ENCODE measurements around the gene NTM. TPM values are rescaled to one million over a fixed set of nuclear protein-coding genes. Genes with fewer than 3 reads are reported as not detected.

Gene NTM
- polyA plus RNA-seq, 1 donor (not counting 4 experiments of a cell fraction or from before 2014, with no cell fraction given) = 47.9 TPM

DNA sequence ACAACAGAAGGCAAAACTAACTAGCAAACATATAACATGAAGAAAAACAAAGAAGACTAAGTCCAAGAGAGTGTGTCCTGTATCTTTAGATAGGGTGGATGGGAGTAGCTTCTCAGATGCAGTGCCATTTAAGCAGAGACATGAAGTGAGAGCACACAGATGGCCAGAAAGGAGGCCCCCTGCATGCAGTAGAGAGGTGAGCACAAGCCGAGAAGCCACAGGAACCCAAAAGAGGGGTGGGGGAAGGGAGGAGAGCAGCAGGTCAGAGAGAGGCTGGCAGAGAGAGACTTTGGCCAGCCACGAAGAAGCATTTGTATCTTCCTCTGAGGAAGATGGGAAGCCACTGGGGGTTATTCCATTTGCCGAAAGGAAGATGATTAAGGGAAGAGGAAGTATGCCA lies 86.7 kb downstream of the NTM start:
- Histone ChIP-seq H3K79me2 (ENCODE audit: control insufficient read depth, insufficient read depth, low read length) (no peaks in the 10 kb centered on the region), H3K4me1 (ENCODE audit: control insufficient read depth, extremely low read depth, insufficient read depth, low read length) (no peaks in the 10 kb centered on the region), H2AFZ (ENCODE audit: control insufficient read depth, low read length) (no peak overlapping the region), H3K4me2 (ENCODE audit: control insufficient read depth, extremely low read depth, insufficient read depth, low read depth, low read length) (no peak overlapping the region), H3K9me1 (ENCODE audit: control insufficient read depth, extremely low read depth, insufficient read depth, low read length) (no peaks in the 10 kb centered on the region), H4K20me1 (ENCODE audit: control insufficient read depth, extremely low read depth, insufficient read depth, low read length) (no peaks in the 10 kb centered on the region), H3K27ac (ENCODE audit: control insufficient read depth, insufficient read depth, low read length) (no peak overlapping the region), H3K9me3 (ENCODE audit: control insufficient read depth, low read depth, low read length) (no peaks in the 10 kb centered on the region), H3K9ac (ENCODE audit: control insufficient read depth, extremely low read depth, insufficient read depth, low read length) (no peak overlapping the region), H3K4me3 (ENCODE audit: control insufficient read depth in 2 of 3, extremely low read depth in 1 of 3, insufficient read depth in 2 of 3, low read depth in 1 of 3, low read length in 3 of 3) (no peak overlapping the region), H3K36me3 (ENCODE audit: control insufficient read depth in 2 of 2, extremely low read depth in 1 of 2, insufficient read depth in 2 of 2, low read length in 2 of 2) (no peaks in the 10 kb centered on the region), H3K27me3 (ENCODE audit: control insufficient read depth, extremely low read depth, insufficient read depth, low read length) (no peaks in the 10 kb centered on the region)
- DNase-seq (ENCODE audit: low read depth, low spot score) = no peak
- dilution Hi-C loops (cut with MboI; ENCODE audit: extremely low pct_ligation_motif_present, low sequenced_read_pairs) = no loop called here
- TF ChIP-seq EZH2 (IDR thresholded peaks at IDR 0.05; ENCODE audit: low read length) = no peak
- TF ChIP-seq, protein P1, sequence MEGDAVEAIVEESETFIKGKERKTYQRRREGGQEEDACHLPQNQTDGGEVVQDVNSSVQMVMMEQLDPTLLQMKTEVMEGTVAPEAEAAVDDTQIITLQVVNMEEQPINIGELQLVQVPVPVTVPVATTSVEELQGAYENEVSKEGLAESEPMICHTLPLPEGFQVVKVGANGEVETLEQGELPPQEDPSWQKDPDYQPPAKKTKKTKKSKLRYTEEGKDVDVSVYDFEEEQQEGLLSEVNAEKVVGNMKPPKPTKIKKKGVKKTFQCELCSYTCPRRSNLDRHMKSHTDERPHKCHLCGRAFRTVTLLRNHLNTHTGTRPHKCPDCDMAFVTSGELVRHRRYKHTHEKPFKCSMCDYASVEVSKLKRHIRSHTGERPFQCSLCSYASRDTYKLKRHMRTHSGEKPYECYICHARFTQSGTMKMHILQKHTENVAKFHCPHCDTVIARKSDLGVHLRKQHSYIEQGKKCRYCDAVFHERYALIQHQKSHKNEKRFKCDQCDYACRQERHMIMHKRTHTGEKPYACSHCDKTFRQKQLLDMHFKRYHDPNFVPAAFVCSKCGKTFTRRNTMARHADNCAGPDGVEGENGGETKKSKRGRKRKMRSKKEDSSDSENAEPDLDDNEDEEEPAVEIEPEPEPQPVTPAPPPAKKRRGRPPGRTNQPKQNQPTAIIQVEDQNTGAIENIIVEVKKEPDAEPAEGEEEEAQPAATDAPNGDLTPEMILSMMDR (optimal IDR thresholded peaks at IDR 0.05 in 1 of 3, IDR thresholded peaks at IDR 0.05 in 1 of 3, conservative IDR thresholded peaks at IDR 0.05 in 1 of 3; ENCODE audit: extremely low read depth in 1 of 3, insufficient read depth in 2 of 3, low read length in 3 of 3) = no peak
- no peak for FAIRE-seq

DNA sequence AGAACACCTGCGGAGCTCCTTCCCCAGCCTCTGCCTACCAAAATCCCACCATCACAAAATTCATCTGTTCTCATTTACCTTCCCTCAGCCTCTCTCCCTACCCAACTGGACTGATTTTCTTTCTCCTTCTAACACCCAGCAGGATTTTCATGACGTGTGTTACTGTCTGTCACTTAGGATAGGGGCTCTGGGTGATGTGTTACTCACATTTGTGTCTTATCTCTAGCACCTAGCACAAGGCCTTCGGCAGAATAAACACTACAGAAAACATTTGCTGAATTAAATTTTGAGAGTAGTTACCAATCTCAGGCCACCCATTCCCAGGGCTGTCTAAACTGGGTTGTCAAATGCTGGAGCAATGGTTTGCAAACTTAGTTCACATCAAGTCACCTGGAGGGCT lies 88.0 kb downstream of the NTM start:
- no peaks in the 10 kb centered on the region for H4K20me1 ChIP-seq (ENCODE audit: control insufficient read depth, extremely low read depth, insufficient read depth, low read length)
- no peaks in the 10 kb centered on the region for H3K9me3 ChIP-seq (ENCODE audit: control insufficient read depth, low read depth, low read length)
- H3K9ac ChIP-seq (ENCODE audit: control insufficient read depth, extremely low read depth, insufficient read depth, low read length) = no peak overlapping the region
- H3K79me2 ChIP-seq (ENCODE audit: control insufficient read depth, insufficient read depth, low read length) = no peaks in the 10 kb centered on the region
- H3K27ac ChIP-seq (ENCODE audit: control insufficient read depth, insufficient read depth, low read length) = no peak overlapping the region
- H3K9me1 ChIP-seq (ENCODE audit: control insufficient read depth, extremely low read depth, insufficient read depth, low read length) = no peaks in the 10 kb centered on the region
- TF ChIP-seq EZH2 (IDR thresholded peaks at IDR 0.05; ENCODE audit: low read length) = no peak
- TF ChIP-seq, protein P1 (optimal IDR thresholded peaks at IDR 0.05 in 1 of 3, IDR thresholded peaks at IDR 0.05 in 1 of 3, conservative IDR thresholded peaks at IDR 0.05 in 1 of 3; ENCODE audit: extremely low read depth in 1 of 3, insufficient read depth in 2 of 3, low read length in 3 of 3) = no peak
- no peak overlapping the region for H2AFZ ChIP-seq (ENCODE audit: control insufficient read depth, low read length)
- dilution Hi-C loops (cut with MboI; ENCODE audit: extremely low pct_ligation_motif_present, low sequenced_read_pairs) = no loop called here
- H3K4me3 ChIP-seq (ENCODE audit: control insufficient read depth in 2 of 3, extremely low read depth in 1 of 3, insufficient read depth in 2 of 3, low read depth in 1 of 3, low read length in 3 of 3) = no peak overlapping the region
- H3K4me1 ChIP-seq (ENCODE audit: control insufficient read depth, extremely low read depth, insufficient read depth, low read length) = no peaks in the 10 kb centered on the region
- H3K36me3 ChIP-seq (ENCODE audit: control insufficient read depth in 2 of 2, extremely low read depth in 1 of 2, insufficient read depth in 2 of 2, low read length in 2 of 2) = no peaks in the 10 kb centered on the region
- H3K27me3 ChIP-seq (ENCODE audit: control insufficient read depth, extremely low read depth, insufficient read depth, low read length) = peaks cover 6% of the 10 kb centered on the region
- DNase-seq (ENCODE audit: low read depth, low spot score) = no peak
- no peak overlapping the region for H3K4me2 ChIP-seq (ENCODE audit: control insufficient read depth, extremely low read depth, insufficient read depth, low read depth, low read length)
- FAIRE-seq = no peak
